ENCODE data around the gene POFUT2.
A peak's percentile ranks its signal among the peaks of the same experiment; 100 is the strongest.

Gene POFUT2

GRCh38 chr21:45287438-45288391 lies at the start of gene POFUT2:
TSS of gene POFUT2 (minus strand) at chr21:45287895. CDS start at chr21:45287871, 24 bp downstream.
- peak; percentile 99 for DNase-seq (ENCODE audit: low read depth)

GRCh38 chr21:45336870-45337269 lies 49.2 kb upstream of the POFUT2 start:
- no peak for DNase-seq (ENCODE audit: low read depth)

- DNase-seq (ENCODE audit: low read depth): no peak
These were observed 48.8 kb upstream of the POFUT2 start for GRCh38 chr21:45336535-45336810.

GRCh38 chr21:45335761-45336534 lies 48.3 kb upstream of the POFUT2 start:
- no peak for DNase-seq (ENCODE audit: low read depth)

- no peak for DNase-seq (ENCODE audit: low read depth)
These were observed 47.6 kb upstream of the POFUT2 start for GRCh38 chr21:45335151-45335760.

- no peak for DNase-seq (ENCODE audit: low read depth)
These were observed 46.9 kb upstream of the POFUT2 start for GRCh38 chr21:45334591-45335081.

- DNase-seq (ENCODE audit: low read depth): no peak
These were observed 46.4 kb upstream of the POFUT2 start for GRCh38 chr21:45334134-45334533.

GRCh38 chr21:45333583-45334121 lies 46.0 kb upstream of the POFUT2 start:
- no peak for DNase-seq (ENCODE audit: low read depth)

- DNase-seq (ENCODE audit: low read depth): no peak
These were observed 45.4 kb upstream of the POFUT2 start for GRCh38 chr21:45332981-45333582.

- no peak for DNase-seq (ENCODE audit: low read depth)
These were observed 44.7 kb upstream of the POFUT2 start for GRCh38 chr21:45332415-45332814.

GRCh38 chr21:45331531-45332147 lies 43.9 kb upstream of the POFUT2 start:
- DNase-seq (ENCODE audit: low read depth): no peak

- no peak for DNase-seq (ENCODE audit: low read depth)
These were observed 43.2 kb upstream of the POFUT2 start for GRCh38 chr21:45330851-45331261.

- no peak for DNase-seq (ENCODE audit: low read depth)
These were observed 42.5 kb upstream of the POFUT2 start for GRCh38 chr21:45330075-45330781.

- no peak for DNase-seq (ENCODE audit: low read depth)
These were observed 41.8 kb upstream of the POFUT2 start for GRCh38 chr21:45329261-45330074.

- DNase-seq (ENCODE audit: low read depth): no peak
These were observed 40.8 kb upstream of the POFUT2 start for GRCh38 chr21:45328198-45329091.

GRCh38 chr21:45327441-45328197 lies 39.9 kb upstream of the POFUT2 start:
- no peak for DNase-seq (ENCODE audit: low read depth)

- no peak for DNase-seq (ENCODE audit: low read depth)
These were observed 39.3 kb upstream of the POFUT2 start for GRCh38 chr21:45326891-45327440.

Data from activated T-cell treated with anti-CD3 and anti-CD28 coated beads for 48 hours (primary cell).